AG10803 (cell line): Measurements from ENCODE around the gene ABCG1.

Source experiments
- DNase-seq: peaks from one replicate; pipeline ENCODE4 v3.0.0; 2010; ENCODE audit warnings: low read depth
- H3K4me3 ChIP-seq: 2 replicates; pipeline ENCODE4 v1.5.1; 2011; ENCODE audit warnings: mild to moderate bottlenecking, low read length, control low read depth
- TF ChIP-seq, protein P1 (sequence below): conservative IDR thresholded peaks from 2 replicates; pipeline ENCODE4 v1.5.1; 2011; ENCODE audit warnings: mild to moderate bottlenecking, low read length, control low read depth, inconsistent platforms

Gene ABCG1

DNA sequence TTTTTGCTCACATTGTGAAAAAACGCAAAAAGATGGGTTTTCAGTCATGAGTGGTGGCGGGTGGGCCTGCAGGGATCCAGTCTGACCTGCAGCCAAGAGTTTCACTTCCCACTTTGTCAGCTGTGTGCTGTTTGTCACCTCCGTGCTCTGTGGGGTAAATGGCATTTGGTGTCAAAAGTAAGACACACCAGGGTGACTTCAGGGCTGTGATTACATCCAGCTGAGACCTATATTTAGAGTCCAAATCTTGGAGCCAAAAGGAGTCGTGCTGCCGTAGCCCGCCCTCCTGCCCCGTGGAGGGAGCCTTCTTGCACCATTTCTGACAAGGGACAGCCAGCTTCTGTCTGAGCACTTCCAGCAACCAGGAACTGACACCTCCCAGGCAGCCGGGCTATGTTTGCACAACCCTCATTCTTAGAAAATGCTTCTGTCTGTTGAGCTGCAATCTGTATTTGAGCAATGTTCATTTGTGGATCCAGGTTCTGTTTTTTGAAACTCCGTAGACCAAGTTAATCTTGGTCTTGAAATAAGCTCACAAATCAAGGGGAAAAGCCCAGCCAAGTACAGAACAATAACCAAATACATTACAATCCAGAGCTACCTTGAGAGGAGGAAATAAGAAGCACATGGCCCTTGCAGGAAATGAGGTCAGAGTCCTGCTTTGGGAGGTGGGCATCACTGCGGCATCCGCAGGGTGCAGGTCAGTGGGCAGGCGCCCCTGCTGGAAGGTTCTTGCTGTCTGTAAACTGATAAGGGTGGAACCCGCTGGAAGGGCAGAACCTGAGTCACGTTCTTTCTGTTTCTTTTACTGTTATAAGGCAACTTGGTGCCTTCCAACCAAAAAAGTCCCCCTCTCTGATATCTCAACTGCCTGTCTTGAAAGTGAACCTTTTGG, 14.4 kb downstream of the ABCG1 start:
- peak; percentile 28 for DNase-seq
- no peak overlapping the region for H3K4me3 ChIP-seq
- TF ChIP-seq, protein P1, sequence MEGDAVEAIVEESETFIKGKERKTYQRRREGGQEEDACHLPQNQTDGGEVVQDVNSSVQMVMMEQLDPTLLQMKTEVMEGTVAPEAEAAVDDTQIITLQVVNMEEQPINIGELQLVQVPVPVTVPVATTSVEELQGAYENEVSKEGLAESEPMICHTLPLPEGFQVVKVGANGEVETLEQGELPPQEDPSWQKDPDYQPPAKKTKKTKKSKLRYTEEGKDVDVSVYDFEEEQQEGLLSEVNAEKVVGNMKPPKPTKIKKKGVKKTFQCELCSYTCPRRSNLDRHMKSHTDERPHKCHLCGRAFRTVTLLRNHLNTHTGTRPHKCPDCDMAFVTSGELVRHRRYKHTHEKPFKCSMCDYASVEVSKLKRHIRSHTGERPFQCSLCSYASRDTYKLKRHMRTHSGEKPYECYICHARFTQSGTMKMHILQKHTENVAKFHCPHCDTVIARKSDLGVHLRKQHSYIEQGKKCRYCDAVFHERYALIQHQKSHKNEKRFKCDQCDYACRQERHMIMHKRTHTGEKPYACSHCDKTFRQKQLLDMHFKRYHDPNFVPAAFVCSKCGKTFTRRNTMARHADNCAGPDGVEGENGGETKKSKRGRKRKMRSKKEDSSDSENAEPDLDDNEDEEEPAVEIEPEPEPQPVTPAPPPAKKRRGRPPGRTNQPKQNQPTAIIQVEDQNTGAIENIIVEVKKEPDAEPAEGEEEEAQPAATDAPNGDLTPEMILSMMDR: no peak

DNA sequence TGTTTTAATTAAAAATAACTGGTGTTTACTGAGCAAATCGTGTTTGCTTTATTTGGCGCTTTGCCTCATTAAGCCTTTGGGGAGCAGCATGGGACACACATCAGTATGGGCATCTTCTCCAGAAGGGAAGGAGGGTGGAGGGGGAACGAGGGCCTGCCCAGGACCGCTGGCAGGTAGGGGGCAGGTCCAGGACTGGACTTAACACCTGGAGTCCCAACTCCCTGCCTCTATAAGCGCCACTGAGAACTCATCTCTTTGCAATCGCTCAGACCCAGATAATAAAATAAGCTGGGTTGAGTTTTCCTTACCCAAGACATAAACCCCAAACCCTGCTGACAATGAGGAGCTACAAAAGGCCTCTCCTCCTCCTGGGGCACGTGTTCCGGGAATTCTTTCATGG, 15.1 kb downstream of the ABCG1 start:
- DNase-seq: no peak
- H3K4me3 ChIP-seq: no peak overlapping the region

DNA sequence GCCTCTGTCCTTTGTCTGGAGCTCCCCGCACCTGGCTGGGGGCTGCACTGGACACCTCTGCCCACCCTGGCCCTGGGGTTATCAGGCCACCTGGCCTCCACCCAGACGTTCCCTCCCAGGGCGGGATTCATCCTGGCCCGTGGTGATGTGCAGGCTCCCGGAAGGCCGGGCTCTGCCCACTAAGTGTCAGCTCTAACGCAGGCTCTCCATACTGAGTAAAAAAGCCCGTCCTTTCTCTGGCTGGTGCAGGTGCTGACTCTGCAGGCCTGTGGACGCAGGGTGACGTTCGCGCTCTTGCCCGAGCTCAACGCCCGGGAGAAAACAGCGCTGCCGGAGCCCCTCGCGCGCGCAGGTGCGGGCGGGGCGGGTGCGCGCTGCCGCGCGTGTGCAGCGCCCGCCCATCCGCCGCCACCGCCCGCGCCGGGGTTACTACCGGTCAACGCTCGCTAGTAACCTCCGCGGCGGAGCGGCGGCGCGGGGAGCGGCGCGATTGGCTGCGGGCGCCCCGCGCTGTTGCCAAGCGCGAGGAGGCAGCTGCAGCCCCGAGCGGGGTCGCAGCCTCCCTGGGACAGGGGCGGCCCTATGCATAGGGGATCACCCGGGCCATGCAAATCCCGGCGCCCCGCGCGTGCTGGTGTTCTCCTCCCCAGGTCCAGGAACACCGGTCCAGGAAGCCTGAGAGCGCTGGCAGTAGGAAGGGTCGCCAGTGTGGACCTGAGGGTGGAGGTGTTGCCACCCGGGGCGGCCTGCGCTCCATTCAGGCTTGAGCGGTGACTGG, 15.7 kb downstream of the ABCG1 start:
- TF ChIP-seq, protein P1: no peak
- peak overlapping the region; percentile 37 for H3K4me3 ChIP-seq
- no peak for DNase-seq

More for the DNA sequence above, 15.1 kb downstream of the ABCG1 start:
- TF ChIP-seq, protein P1: no peak

DNA sequence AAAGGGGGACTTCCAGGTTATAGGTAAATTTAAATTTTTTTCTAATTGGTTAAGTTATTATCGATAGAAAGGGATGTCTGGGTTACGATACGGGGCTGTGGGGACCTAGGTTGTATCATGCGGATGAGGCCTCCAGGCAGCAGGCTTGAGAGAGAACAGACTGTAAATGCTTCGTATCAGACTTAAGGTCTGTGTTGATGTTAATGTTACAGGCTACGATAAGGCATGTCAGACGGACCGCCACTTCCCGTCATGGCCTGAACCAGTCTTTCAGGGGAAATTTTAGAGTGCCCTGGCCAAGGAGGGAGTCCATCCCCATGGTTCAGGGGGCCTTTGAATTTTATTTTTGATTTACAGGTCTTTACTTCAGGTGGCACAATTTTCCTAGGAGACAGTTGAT, 16.7 kb downstream of the ABCG1 start:
- TF ChIP-seq, protein P1: no peak
- no peak overlapping the region for H3K4me3 ChIP-seq

DNA sequence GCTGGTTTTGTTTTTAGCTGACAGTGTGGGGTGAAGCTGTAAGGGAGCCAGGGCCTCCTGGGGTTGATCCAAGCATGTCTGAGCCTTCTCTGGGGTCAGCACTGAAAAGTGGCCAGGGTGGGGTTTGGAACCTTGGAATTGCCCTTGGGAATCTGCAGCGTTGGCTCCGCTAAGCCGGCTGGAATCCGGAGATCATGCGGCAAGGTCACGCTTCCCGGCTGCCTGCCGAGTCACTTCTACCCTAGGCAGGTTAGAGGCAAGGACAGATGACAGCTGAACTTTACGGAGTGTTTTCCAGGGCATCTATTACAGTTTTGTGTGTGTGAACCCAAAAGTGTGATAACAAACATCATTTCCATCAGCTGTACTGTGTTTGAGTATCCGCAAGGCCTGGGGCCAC, 17.1 kb downstream of the ABCG1 start:
- no peak for DNase-seq
- H3K4me3 ChIP-seq: no peak overlapping the region
- TF ChIP-seq, protein P1: no peak

More for the DNA sequence above, 16.7 kb downstream of the ABCG1 start:
- no peak for DNase-seq

DNA sequence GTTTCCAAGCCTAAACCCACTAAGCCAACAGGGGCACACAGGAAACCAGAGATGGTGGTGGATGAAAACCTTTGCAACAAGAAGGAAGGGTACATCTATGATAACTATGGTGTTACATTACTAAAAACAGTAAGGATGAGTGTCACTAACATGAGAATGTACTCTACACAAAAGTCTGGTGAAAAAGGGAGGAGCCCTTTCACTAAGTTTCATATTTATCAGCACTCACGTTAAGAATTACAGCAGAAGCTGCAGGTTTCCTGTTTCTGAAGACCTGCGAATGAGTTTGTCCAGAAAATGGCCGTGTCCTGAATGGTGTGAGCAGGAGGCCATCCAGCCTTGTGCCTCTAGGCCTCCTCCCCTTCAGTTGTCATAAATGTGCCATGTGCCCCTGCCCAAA, 17.8 kb downstream of the ABCG1 start:
- H3K4me3 ChIP-seq: no peak overlapping the region
- TF ChIP-seq, protein P1: no peak
- DNase-seq: no peak
